Measurements from ENCODE around the gene ZNF609. TPM values are rescaled to one million over a fixed set of nuclear protein-coding genes. Genes with fewer than 3 reads are reported as not detected.
A peak's percentile ranks its signal among the peaks of the same experiment; 100 is the strongest.
"Not testable (repeated sequence)": the region's sequence is repeated elsewhere in the genome, so short reads cannot be mapped to it uniquely, and the experiment has no call there.

Gene ZNF609
- total RNA-seq, 1 experiment from 2014 or later, result 35.0 TPM

DNA sequence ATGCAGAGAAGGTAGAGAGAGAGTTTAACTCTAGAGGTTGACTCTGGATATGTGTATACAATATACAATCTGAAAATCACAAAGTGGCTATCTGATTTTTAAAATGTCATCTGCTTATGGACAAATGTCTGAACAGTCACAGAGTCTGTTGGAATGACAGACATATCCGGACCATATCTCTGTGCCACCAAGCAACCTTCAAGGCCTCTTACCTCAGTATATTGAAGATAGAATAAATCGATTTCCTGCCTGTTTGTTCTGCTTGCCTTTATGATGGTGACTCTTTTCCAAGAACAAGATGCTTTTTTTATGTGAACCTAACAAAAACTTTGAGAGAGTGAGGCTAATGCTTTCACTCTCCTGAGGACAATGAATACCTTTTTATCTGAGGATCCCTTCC is 163.9 kb downstream of the ZNF609 start:
- intact Hi-C loops (cut with micrococcal nuclease; ENCODE audit: unreplicated experiment), result no loop called here
- no peaks in the 10 kb centered on the region for H3K9me3 ChIP-seq (ENCODE audit: low read depth, low read length, poor library complexity, severe bottlenecking)
- no peaks in the 10 kb centered on the region for H3K27me3 ChIP-seq (replicated peaks; ENCODE audit: insufficient read depth, low read depth, low read length, poor library complexity)
- H3K4me1 ChIP-seq (ENCODE audit: insufficient read depth, low read length, poor library complexity, severe bottlenecking), result peaks cover 50% of the 10 kb centered on the region
- TF ChIP-seq EZH2 (IDR thresholded peaks at IDR 0.05; ENCODE audit: borderline replicate concordance, low read depth, low read length, poor library complexity, severe bottlenecking), result no peak
- TF ChIP-seq, protein P1, sequence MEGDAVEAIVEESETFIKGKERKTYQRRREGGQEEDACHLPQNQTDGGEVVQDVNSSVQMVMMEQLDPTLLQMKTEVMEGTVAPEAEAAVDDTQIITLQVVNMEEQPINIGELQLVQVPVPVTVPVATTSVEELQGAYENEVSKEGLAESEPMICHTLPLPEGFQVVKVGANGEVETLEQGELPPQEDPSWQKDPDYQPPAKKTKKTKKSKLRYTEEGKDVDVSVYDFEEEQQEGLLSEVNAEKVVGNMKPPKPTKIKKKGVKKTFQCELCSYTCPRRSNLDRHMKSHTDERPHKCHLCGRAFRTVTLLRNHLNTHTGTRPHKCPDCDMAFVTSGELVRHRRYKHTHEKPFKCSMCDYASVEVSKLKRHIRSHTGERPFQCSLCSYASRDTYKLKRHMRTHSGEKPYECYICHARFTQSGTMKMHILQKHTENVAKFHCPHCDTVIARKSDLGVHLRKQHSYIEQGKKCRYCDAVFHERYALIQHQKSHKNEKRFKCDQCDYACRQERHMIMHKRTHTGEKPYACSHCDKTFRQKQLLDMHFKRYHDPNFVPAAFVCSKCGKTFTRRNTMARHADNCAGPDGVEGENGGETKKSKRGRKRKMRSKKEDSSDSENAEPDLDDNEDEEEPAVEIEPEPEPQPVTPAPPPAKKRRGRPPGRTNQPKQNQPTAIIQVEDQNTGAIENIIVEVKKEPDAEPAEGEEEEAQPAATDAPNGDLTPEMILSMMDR (conservative IDR thresholded peaks at IDR 0.05; ENCODE audit: low read depth, low read length), result no peak
- H3K27ac ChIP-seq (ENCODE audit: low read depth, low read length, poor library complexity, severe bottlenecking), result peak overlapping the region; percentile 17
- BruUV-seq (replicated peaks), result no TSS peak
- ChIA-PET CTCF (no interaction called here), POLR2A (ENCODE audit: low non-redundant PET) (no interaction called here)
- H3K36me3 ChIP-seq (ENCODE audit: insufficient read depth, low read length, poor library complexity, severe bottlenecking), result no peaks in the 10 kb centered on the region
- H3K4me3 ChIP-seq (ENCODE audit: low read depth, low read length, poor library complexity, severe bottlenecking), result no peak overlapping the region
- DNase-seq (ENCODE audit: low spot score), result no peak

DNA sequence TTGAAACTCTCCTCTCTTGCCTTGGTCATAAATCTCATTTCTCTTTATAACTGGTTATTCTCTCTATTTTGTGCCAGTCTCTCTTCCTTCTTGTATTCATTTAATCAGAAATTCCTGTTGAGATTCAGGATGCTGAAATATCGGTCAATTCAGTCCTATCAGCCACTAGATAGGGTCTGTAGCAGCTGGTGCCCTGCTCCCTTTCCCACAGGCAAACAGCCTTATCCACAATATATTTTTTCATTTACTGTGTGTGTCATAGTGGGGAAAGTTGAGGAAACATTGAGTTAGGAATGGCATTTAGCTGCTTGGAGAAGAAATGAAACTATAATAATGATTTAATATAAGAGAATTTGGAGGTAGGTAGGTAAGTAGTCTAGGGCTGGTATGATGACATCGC is 168.7 kb downstream of the ZNF609 start:
- H3K4me1 ChIP-seq (ENCODE audit: insufficient read depth, low read length, poor library complexity, severe bottlenecking), result peaks cover 9% of the 10 kb centered on the region
- H3K27ac ChIP-seq (ENCODE audit: low read depth, low read length, poor library complexity, severe bottlenecking), result no peak overlapping the region
- TF ChIP-seq, protein P1 (conservative IDR thresholded peaks at IDR 0.05; ENCODE audit: low read depth, low read length), result no peak
- TF ChIP-seq EZH2 (IDR thresholded peaks at IDR 0.05; ENCODE audit: borderline replicate concordance, low read depth, low read length, poor library complexity, severe bottlenecking), result no peak
- no peaks in the 10 kb centered on the region for H3K27me3 ChIP-seq (replicated peaks; ENCODE audit: insufficient read depth, low read depth, low read length, poor library complexity)
- ChIA-PET CTCF (no interaction called here), POLR2A (ENCODE audit: low non-redundant PET) (no interaction called here)
- no peaks in the 10 kb centered on the region for H3K9me3 ChIP-seq (ENCODE audit: low read depth, low read length, poor library complexity, severe bottlenecking)
- intact Hi-C loops (cut with micrococcal nuclease; ENCODE audit: unreplicated experiment), result no loop called here
- H3K4me3 ChIP-seq (ENCODE audit: low read depth, low read length, poor library complexity, severe bottlenecking), result no peak overlapping the region
- H3K36me3 ChIP-seq (ENCODE audit: insufficient read depth, low read length, poor library complexity, severe bottlenecking), result no peaks in the 10 kb centered on the region
- BruUV-seq (replicated peaks), result no TSS peak
- DNase-seq (ENCODE audit: low spot score), result no peak

DNA sequence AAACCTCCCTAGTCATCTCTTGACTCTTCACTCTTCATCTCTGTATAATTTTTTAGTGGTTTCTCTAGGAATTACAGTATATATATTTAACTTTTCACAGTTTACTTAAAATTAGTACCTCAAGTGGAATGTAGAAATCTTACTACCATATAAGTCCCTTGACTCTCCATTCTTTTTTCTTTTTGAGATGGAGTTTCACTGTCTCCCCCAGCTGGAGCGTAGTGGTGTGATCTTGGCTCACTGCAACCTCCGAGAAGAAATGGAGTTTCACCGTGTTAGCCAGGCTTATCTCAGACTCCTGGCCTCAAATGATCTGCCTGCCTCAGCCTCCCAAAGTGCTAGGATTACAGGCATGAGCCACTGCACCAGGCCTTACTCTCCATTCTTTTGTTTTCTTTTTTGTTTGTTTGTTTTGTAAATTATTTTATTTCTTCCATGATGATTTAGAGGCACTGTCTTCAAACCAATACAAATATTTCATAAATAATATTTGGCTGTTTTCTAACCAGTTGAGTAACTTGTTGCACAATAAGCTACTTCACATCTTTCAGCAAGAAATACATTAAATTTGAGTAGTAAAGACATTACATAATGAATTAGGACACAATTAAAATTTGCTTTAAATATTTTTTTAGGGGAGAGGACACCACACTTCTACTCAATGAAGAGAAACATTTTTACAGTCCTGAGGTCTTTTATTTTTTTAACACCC is 170.2 kb downstream of the ZNF609 start:
- BruUV-seq (replicated peaks), result no TSS peak
- ChIA-PET POLR2A (ENCODE audit: low non-redundant PET) (no interaction called here), CTCF (no interaction called here)
- DNase-seq (ENCODE audit: low spot score), result no peak
- no peaks in the 10 kb centered on the region for H3K27me3 ChIP-seq (replicated peaks; ENCODE audit: insufficient read depth, low read depth, low read length, poor library complexity)
- intact Hi-C loops (cut with micrococcal nuclease; ENCODE audit: unreplicated experiment), result no loop called here
- no peak for TF ChIP-seq EZH2 (IDR thresholded peaks at IDR 0.05; ENCODE audit: borderline replicate concordance, low read depth, low read length, poor library complexity, severe bottlenecking)
- TF ChIP-seq, protein P1 (conservative IDR thresholded peaks at IDR 0.05; ENCODE audit: low read depth, low read length), result no peak
- no peaks in the 10 kb centered on the region for H3K9me3 ChIP-seq (ENCODE audit: low read depth, low read length, poor library complexity, severe bottlenecking)
- no peaks in the 10 kb centered on the region for H3K36me3 ChIP-seq (ENCODE audit: insufficient read depth, low read length, poor library complexity, severe bottlenecking)
- no peak overlapping the region for H3K27ac ChIP-seq (ENCODE audit: low read depth, low read length, poor library complexity, severe bottlenecking)
- no peak overlapping the region for H3K4me3 ChIP-seq (ENCODE audit: low read depth, low read length, poor library complexity, severe bottlenecking)
- peaks cover 19% of the 10 kb centered on the region for H3K4me1 ChIP-seq (ENCODE audit: insufficient read depth, low read length, poor library complexity, severe bottlenecking)

DNA sequence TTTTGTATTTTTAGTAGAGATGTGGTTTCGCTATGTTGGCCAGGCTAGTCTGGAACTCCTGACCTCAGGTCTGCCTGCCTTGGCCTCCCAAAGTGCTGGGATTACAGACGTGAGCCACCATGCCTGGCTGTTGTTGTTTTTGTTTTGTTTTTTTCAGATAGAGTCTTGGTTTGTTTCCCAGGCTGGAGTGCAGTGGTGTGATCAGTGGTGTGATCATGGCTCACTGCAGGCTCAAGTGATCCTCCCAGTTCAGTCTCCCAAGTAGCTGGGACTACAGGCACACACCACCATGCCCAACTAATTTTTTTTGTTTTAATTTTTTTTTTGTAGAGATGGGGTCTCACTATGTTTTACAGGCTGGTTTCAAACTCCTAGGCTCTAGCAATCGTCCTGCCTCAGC is 172.3 kb downstream of the ZNF609 start:
- H3K9me3 ChIP-seq (ENCODE audit: low read depth, low read length, poor library complexity, severe bottlenecking); H3K4me3 ChIP-seq (ENCODE audit: low read depth, low read length, poor library complexity, severe bottlenecking); intact Hi-C loops (cut with micrococcal nuclease; ENCODE audit: unreplicated experiment); H3K36me3 ChIP-seq (ENCODE audit: insufficient read depth, low read length, poor library complexity, severe bottlenecking); POLR2A ChIA-PET (ENCODE audit: low non-redundant PET); CTCF ChIA-PET; DNase-seq (ENCODE audit: low spot score); H3K27ac ChIP-seq (ENCODE audit: low read depth, low read length, poor library complexity, severe bottlenecking); BruUV-seq (replicated peaks); H3K27me3 ChIP-seq (replicated peaks; ENCODE audit: insufficient read depth, low read depth, low read length, poor library complexity): not testable (repeated sequence)
- H3K4me1 ChIP-seq (ENCODE audit: insufficient read depth, low read length, poor library complexity, severe bottlenecking), result peaks cover 25% of the 10 kb centered on the region

Measured in A673 (cell line).